ENCODE measurements around the gene CALML6. TPM values are rescaled to one million over a fixed set of nuclear protein-coding genes. Genes with fewer than 3 reads are reported as not detected.

CALML6 gene
- polyA plus RNA-seq, 1 donor from 2014 or later: not detected

- no peak for TF ChIP-seq SMC3 (conservative IDR thresholded peaks at IDR 0.05; ENCODE audit: poor library complexity)
- no peak for TF ChIP-seq RAD21 (conservative IDR thresholded peaks at IDR 0.05)
- TF ChIP-seq EZH2 (IDR thresholded peaks at IDR 0.05; ENCODE audit: borderline replicate concordance, insufficient read depth, low read length, poor library complexity, severe bottlenecking): no peak
- TF ChIP-seq, protein P1, sequence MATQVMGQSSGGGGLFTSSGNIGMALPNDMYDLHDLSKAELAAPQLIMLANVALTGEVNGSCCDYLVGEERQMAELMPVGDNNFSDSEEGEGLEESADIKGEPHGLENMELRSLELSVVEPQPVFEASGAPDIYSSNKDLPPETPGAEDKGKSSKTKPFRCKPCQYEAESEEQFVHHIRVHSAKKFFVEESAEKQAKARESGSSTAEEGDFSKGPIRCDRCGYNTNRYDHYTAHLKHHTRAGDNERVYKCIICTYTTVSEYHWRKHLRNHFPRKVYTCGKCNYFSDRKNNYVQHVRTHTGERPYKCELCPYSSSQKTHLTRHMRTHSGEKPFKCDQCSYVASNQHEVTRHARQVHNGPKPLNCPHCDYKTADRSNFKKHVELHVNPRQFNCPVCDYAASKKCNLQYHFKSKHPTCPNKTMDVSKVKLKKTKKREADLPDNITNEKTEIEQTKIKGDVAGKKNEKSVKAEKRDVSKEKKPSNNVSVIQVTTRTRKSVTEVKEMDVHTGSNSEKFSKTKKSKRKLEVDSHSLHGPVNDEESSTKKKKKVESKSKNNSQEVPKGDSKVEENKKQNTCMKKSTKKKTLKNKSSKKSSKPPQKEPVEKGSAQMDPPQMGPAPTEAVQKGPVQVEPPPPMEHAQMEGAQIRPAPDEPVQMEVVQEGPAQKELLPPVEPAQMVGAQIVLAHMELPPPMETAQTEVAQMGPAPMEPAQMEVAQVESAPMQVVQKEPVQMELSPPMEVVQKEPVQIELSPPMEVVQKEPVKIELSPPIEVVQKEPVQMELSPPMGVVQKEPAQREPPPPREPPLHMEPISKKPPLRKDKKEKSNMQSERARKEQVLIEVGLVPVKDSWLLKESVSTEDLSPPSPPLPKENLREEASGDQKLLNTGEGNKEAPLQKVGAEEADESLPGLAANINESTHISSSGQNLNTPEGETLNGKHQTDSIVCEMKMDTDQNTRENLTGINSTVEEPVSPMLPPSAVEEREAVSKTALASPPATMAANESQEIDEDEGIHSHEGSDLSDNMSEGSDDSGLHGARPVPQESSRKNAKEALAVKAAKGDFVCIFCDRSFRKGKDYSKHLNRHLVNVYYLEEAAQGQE (IDR thresholded peaks at IDR 0.05; ENCODE audit: borderline replicate concordance): no peak
- no peak for TF ChIP-seq TAF1 (IDR thresholded peaks at IDR 0.05; ENCODE audit: low read depth)
- TF ChIP-seq EP300 (conservative IDR thresholded peaks at IDR 0.05; ENCODE audit: poor library complexity, severe bottlenecking): no peak
- TF ChIP-seq, protein P2, sequence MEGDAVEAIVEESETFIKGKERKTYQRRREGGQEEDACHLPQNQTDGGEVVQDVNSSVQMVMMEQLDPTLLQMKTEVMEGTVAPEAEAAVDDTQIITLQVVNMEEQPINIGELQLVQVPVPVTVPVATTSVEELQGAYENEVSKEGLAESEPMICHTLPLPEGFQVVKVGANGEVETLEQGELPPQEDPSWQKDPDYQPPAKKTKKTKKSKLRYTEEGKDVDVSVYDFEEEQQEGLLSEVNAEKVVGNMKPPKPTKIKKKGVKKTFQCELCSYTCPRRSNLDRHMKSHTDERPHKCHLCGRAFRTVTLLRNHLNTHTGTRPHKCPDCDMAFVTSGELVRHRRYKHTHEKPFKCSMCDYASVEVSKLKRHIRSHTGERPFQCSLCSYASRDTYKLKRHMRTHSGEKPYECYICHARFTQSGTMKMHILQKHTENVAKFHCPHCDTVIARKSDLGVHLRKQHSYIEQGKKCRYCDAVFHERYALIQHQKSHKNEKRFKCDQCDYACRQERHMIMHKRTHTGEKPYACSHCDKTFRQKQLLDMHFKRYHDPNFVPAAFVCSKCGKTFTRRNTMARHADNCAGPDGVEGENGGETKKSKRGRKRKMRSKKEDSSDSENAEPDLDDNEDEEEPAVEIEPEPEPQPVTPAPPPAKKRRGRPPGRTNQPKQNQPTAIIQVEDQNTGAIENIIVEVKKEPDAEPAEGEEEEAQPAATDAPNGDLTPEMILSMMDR (IDR thresholded peaks at IDR 0.05; ENCODE audit: poor library complexity, severe bottlenecking): no peak
- no peak for TF ChIP-seq MXI1 (conservative IDR thresholded peaks at IDR 0.05; ENCODE audit: poor library complexity, severe bottlenecking)
- Histone ChIP-seq H4K20me1 (ENCODE audit: insufficient read depth) (no peaks in the 10 kb centered on the region), H3F3A (ENCODE audit: insufficient read depth, low read length, poor library complexity, severe bottlenecking) (no peaks in the 10 kb centered on the region), H3K4me3 (ENCODE audit: low read length) (no peak overlapping the region), H3K27ac (ENCODE audit: low read length) (no peak overlapping the region), H3K9me3 (ENCODE audit: low read length) (no peaks in the 10 kb centered on the region), H3K9ac (ENCODE audit: low read length) (no peak overlapping the region), H3K27me3 (ENCODE audit: insufficient read depth, low read depth, low read length) (no peaks in the 10 kb centered on the region), H3K79me2 (replicated peaks; ENCODE audit: insufficient read depth, low read length) (no peaks in the 10 kb centered on the region), H3K9me2 (ENCODE audit: insufficient read depth, low read length) (no peaks in the 10 kb centered on the region), H3K36me3 (ENCODE audit: insufficient read depth, low read length) (no peaks in the 10 kb centered on the region), H2AFZ (ENCODE audit: low read depth, low read length) (no peak overlapping the region), H3K4me2 (ENCODE audit: low read length) (no peak overlapping the region)
Measured at GRCh38 chr1:1924386-1924785, 9.3 kb downstream of the CALML6 start.

GRCh38 chr1:1924849-1925248 is 9.8 kb downstream of the CALML6 start:
- Histone ChIP-seq H2AFZ (ENCODE audit: low read depth, low read length) (no peak overlapping the region), H3K4me2 (ENCODE audit: low read length) (no peak overlapping the region), H3K9me2 (ENCODE audit: insufficient read depth, low read length) (no peaks in the 10 kb centered on the region), H4K20me1 (ENCODE audit: insufficient read depth) (no peaks in the 10 kb centered on the region), H3K79me2 (replicated peaks; ENCODE audit: insufficient read depth, low read length) (no peaks in the 10 kb centered on the region), H3K4me3 (ENCODE audit: low read length) (no peak overlapping the region), H3K9me3 (ENCODE audit: low read length) (no peaks in the 10 kb centered on the region), H3K27ac (ENCODE audit: low read length) (no peak overlapping the region), H3K9ac (ENCODE audit: low read length) (no peak overlapping the region), H3K27me3 (ENCODE audit: insufficient read depth, low read depth, low read length) (no peaks in the 10 kb centered on the region), H3K36me3 (ENCODE audit: insufficient read depth, low read length) (no peaks in the 10 kb centered on the region), H3F3A (ENCODE audit: insufficient read depth, low read length, poor library complexity, severe bottlenecking) (no peaks in the 10 kb centered on the region)
- no peak for TF ChIP-seq TAF1 (IDR thresholded peaks at IDR 0.05; ENCODE audit: low read depth)
- TF ChIP-seq POLR2AphosphoS5 (IDR thresholded peaks at IDR 0.05): no peak
- TF ChIP-seq EP300 (conservative IDR thresholded peaks at IDR 0.05; ENCODE audit: poor library complexity, severe bottlenecking): no peak
- no peak for TF ChIP-seq RAD21 (conservative IDR thresholded peaks at IDR 0.05)
- no peak for TF ChIP-seq EZH2 (IDR thresholded peaks at IDR 0.05; ENCODE audit: borderline replicate concordance, insufficient read depth, low read length, poor library complexity, severe bottlenecking)
- TF ChIP-seq MXI1 (conservative IDR thresholded peaks at IDR 0.05; ENCODE audit: poor library complexity, severe bottlenecking): no peak
- TF ChIP-seq, protein P2 (IDR thresholded peaks at IDR 0.05; ENCODE audit: poor library complexity, severe bottlenecking): no peak
- TF ChIP-seq, protein P1 (IDR thresholded peaks at IDR 0.05; ENCODE audit: borderline replicate concordance): no peak
- TF ChIP-seq SMC3 (conservative IDR thresholded peaks at IDR 0.05; ENCODE audit: poor library complexity): no peak
